PC-3 (cell line): ENCODE data around the gene CEBPE. TPM values are rescaled to one million over a fixed set of nuclear protein-coding genes. Genes with fewer than 3 reads are reported as not detected.

Source experiments
- ATAC-seq: fragments of 200-7000 bp; cut with Tn5 transposase; 2 replicates; pipeline ENCODE4 v1.9.1; 2020; ENCODE audit warnings: mild to moderate bottlenecking, moderate library complexity
- BruUV-seq: library from RNA; stranded (reverse); fragments of 400-500 nt; replicated peaks from 2 replicates; lab custom pipeline; 2021; lab: Mats Ljungman, UMichigan
- CTCF ChIA-PET: fragments of 300-600 bp; sonication (Branson Sonifier 250); formaldehyde crosslinking; loops from one replicate; lab custom pipeline; 2022; ENCODE audit warnings: antibody characterized with exemption; lab: Charles Lee
- POLR2A ChIA-PET: fragments of 300-600 bp; sonication (Branson Sonifier 250); formaldehyde crosslinking; loops from one replicate; lab custom pipeline; 2022; ENCODE audit warnings: antibody characterized with exemption; ENCODE audit not compliant: unreplicated experiment; lab: Charles Lee
- DNase-seq: peaks from one replicate; pipeline ENCODE4 v3.0.0-alpha.2; 2015
- H2AFZ ChIP-seq: fragments of 300-600 bp; sonication (generic); 2 replicates; pipeline ENCODE4 v1.6.0; 2016; ENCODE audit warnings: antibody characterized with exemption, low read length
- H3F3A ChIP-seq: fragments of 300-600 bp; sonication (generic); one replicate; pipeline ENCODE4 v1.6.0; 2017; ENCODE audit warnings: antibody characterized with exemption, low read length, control low read depth, mild to moderate bottlenecking; ENCODE audit not compliant: unreplicated experiment
- H3K27ac ChIP-seq: fragments of 300-600 bp; sonication (generic); 2 replicates; pipeline ENCODE4 v1.5.1; 2016; ENCODE audit warnings: mild to moderate bottlenecking, low read length
- H3K27me3 ChIP-seq: fragments of 300-600 bp; sonication (generic); 2 replicates; pipeline ENCODE4 v1.6.1; 2016; ENCODE audit warnings: low read length, mixed read lengths
- H3K36me3 ChIP-seq: fragments of 300-600 bp; sonication (generic); 2 replicates; pipeline ENCODE4 v1.6.1; 2016; ENCODE audit warnings: low read depth, mixed run types, low read length, mixed read lengths
- H3K4me1 ChIP-seq: fragments of 300-600 bp; sonication (generic); 2 replicates; pipeline ENCODE4 v1.5.1; 2016; ENCODE audit warnings: low read length; ENCODE audit not compliant: insufficient read depth
- H3K4me2 ChIP-seq: fragments of 300-600 bp; sonication (generic); 2 replicates; pipeline ENCODE4 v1.6.0; 2016; ENCODE audit warnings: low read length
- H3K4me3 ChIP-seq: fragments of 300-600 bp; sonication (generic); 2 replicates; pipeline ENCODE4 v1.5.1; 2016; ENCODE audit warnings: mild to moderate bottlenecking, low read length, mixed read lengths
- H3K79me2 ChIP-seq: fragments of 300-600 bp; sonication (generic); 2 replicates; pipeline ENCODE4 v1.6.1; 2017; ENCODE audit warnings: low read length, mixed read lengths
- H3K9ac ChIP-seq: fragments of 300-600 bp; sonication (generic); 2 replicates; pipeline ENCODE4 v1.6.0; 2016; ENCODE audit warnings: mild to moderate bottlenecking, low read length
- H3K9me2 ChIP-seq: fragments of 300-600 bp; sonication (generic); replicated peaks from 2 replicates; pipeline ENCODE4 v1.6.1; 2016; ENCODE audit warnings: mixed run types, low read length, mixed read lengths
- H3K9me3 ChIP-seq: fragments of 300-600 bp; sonication (generic); 2 replicates; pipeline ENCODE4 v1.6.1; 2016; ENCODE audit warnings: low read length, mixed read lengths
- H4K20me1 ChIP-seq: fragments of 300-600 bp; sonication (generic); 2 replicates; pipeline ENCODE4 v1.6.1; 2016; ENCODE audit warnings: low read length, mixed read lengths
- CTCF ChIP-seq: fragments of 300-600 bp; sonication (generic); conservative IDR thresholded peaks from 2 replicates; pipeline ENCODE4 v1.5.1; 2017; ENCODE audit warnings: antibody characterized with exemption, low read depth, mild to moderate bottlenecking, low read length
- EZH2 ChIP-seq: fragments of 300-600 bp; sonication (generic); IDR thresholded peaks from one replicate; pipeline ENCODE4 v1.6.1; 2017; ENCODE audit warnings: antibody characterized with exemption, mild to moderate bottlenecking, low read length; ENCODE audit not compliant: unreplicated experiment
- EZH2phosphoT487 ChIP-seq: fragments of 300-600 bp; sonication (generic); IDR thresholded peaks from 2 replicates; pipeline ENCODE4 v1.6.1; 2018; ENCODE audit warnings: mild to moderate bottlenecking, antibody characterized with exemption, low read length, borderline replicate concordance
- intact Hi-C: fragments of 100-400 bp; cut with micrococcal nuclease; formaldehyde crosslinking; loops from 2 replicates; pipeline ENCODE4 v1.9.0; 2023
- total RNA-seq: library from RNA; depleted of rRNA; stranded (reverse); fragments of >200 nt; gene quantifications from 2 replicates; pipeline ENCODE4 v1.2.3, GENCODE V29; 2014

Gene CEBPE
- total RNA-seq, 1 experiment from 2014 or later: not detected

GRCh38 chr14:23151342-23151741, 32.3 kb upstream of the CEBPE start:
- Histone ChIP-seq H3K27me3 (no peaks in the 10 kb centered on the region), H3K4me1 (no peaks in the 10 kb centered on the region; the same call in 1 of the 2 replicates), H2AFZ (no peak overlapping the region), H3K36me3 (no peaks in the 10 kb centered on the region), H3K27ac (no peak overlapping the region), H3F3A (no peaks in the 10 kb centered on the region), H4K20me1 (no peaks in the 10 kb centered on the region), H3K4me2 (no peak overlapping the region), H3K9me3 (no peaks in the 10 kb centered on the region), H3K9ac (no peak overlapping the region), H3K79me2 (no peaks in the 10 kb centered on the region), H3K4me3 (no peak overlapping the region), H3K9me2 (no peaks in the 10 kb centered on the region)
- no TSS peak for BruUV-seq
- intact Hi-C loops: no loop called here
- DNase-seq (no peak), ATAC-seq (no peak)
- TF ChIP-seq EZH2 (no peak), CTCF (no peak), EZH2phosphoT487 (no peak)
- ChIA-PET POLR2A (no interaction called here), CTCF (no interaction called here)

- intact Hi-C loops: no loop called here
- TF ChIP-seq EZH2phosphoT487 (no peak), CTCF (no peak), EZH2 (no peak)
- peak; percentile 41 for DNase-seq
These were observed 30.7 kb upstream of the CEBPE start for GRCh38 chr14:23149745-23150144.

GRCh38 chr14:23148591-23149249, 29.7 kb upstream of the CEBPE start:
- ATAC-seq (no peak), DNase-seq (no peak)
- no peaks in the 10 kb centered on the region for H3F3A ChIP-seq
- H3K4me2 ChIP-seq: no peak overlapping the region
- no TSS peak for BruUV-seq
- no peak overlapping the region for H3K4me3 ChIP-seq
- ChIA-PET POLR2A (no interaction called here), CTCF (no interaction called here)
- intact Hi-C loops: no loop called here
- no peak overlapping the region for H2AFZ ChIP-seq
- TF ChIP-seq EZH2: no peak
- no peak for TF ChIP-seq EZH2phosphoT487
- TF ChIP-seq CTCF: no peak
- no peaks in the 10 kb centered on the region for H4K20me1 ChIP-seq
- no peaks in the 10 kb centered on the region for H3K9me3 ChIP-seq
- no peaks in the 10 kb centered on the region for H3K9me2 ChIP-seq
- no peak overlapping the region for H3K9ac ChIP-seq
- no peaks in the 10 kb centered on the region for H3K36me3 ChIP-seq
- 0 out of 2 replicates have a peak, but pooled peaks cover 10% of the 10 kb centered on the region for H3K27me3 ChIP-seq
- H3K79me2 ChIP-seq: no peaks in the 10 kb centered on the region
- H3K27ac ChIP-seq: no peak overlapping the region
- no peaks in the 10 kb centered on the region; the same call in 1 of the 2 replicates for H3K4me1 ChIP-seq

More at GRCh38 chr14:23149745-23150144, 30.7 kb upstream of the CEBPE start:
- ChIA-PET POLR2A (no interaction called here), CTCF (no interaction called here)
- Histone ChIP-seq H3F3A (no peaks in the 10 kb centered on the region), H3K9me3 (no peaks in the 10 kb centered on the region), H3K36me3 (no peaks in the 10 kb centered on the region), H3K4me2 (no peak overlapping the region), H3K27ac (no peak overlapping the region), H3K4me1 (no peaks in the 10 kb centered on the region; the same call in 1 of the 2 replicates), H4K20me1 (no peaks in the 10 kb centered on the region), H2AFZ (no peak overlapping the region), H3K9me2 (no peaks in the 10 kb centered on the region), H3K9ac (no peak overlapping the region), H3K4me3 (no peak overlapping the region), H3K27me3 (no peaks in the 10 kb centered on the region), H3K79me2 (no peaks in the 10 kb centered on the region)
- ATAC-seq: peak; percentile 50
- no TSS peak for BruUV-seq
